OCI-LY1 (cell line): Measurements from ENCODE around the gene GSTO1.

Source experiments
- H2AFZ ChIP-seq: fragments of 200-600 bp; sonication (generic), shearing (Covaris generic); 2 replicates; pipeline ENCODE4 v1.6.0; 2014; ENCODE audit warnings: antibody characterized with exemption, mild to moderate bottlenecking, low read length
- H3F3A ChIP-seq: fragments of 200-600 bp; sonication (generic), shearing (Covaris generic); 2 replicates; pipeline ENCODE4 v1.6.0; 2014; ENCODE audit warnings: mild to moderate bottlenecking, antibody characterized with exemption, low read length, moderate library complexity; ENCODE audit not compliant: insufficient read depth
- H3K27ac ChIP-seq: fragments of 200-600 bp; sonication (generic); 2 replicates; pipeline ENCODE4 v1.5.1; 2014; ENCODE audit warnings: low read length, mixed run types, mild to moderate bottlenecking, low read depth; ENCODE audit not compliant: poor library complexity, severe bottlenecking
- H3K27me3 ChIP-seq: fragments of 200-600 bp; sonication (generic); 2 replicates; pipeline ENCODE4 v1.6.0; 2014; ENCODE audit warnings: antibody characterized with exemption, mild to moderate bottlenecking, low read length, moderate library complexity; ENCODE audit not compliant: insufficient read depth
- H3K36me3 ChIP-seq: fragments of 200-600 bp; sonication (generic); 2 replicates; pipeline ENCODE4 v1.6.1; 2014; ENCODE audit warnings: mild to moderate bottlenecking, antibody characterized with exemption, low read length, moderate library complexity, mixed read lengths; ENCODE audit not compliant: insufficient read depth
- H3K4me1 ChIP-seq: fragments of 200-600 bp; sonication (generic); 2 replicates; pipeline ENCODE4 v1.5.1; 2014; ENCODE audit warnings: mild to moderate bottlenecking, low read length, moderate library complexity; ENCODE audit not compliant: insufficient read depth, severe bottlenecking
- H3K4me2 ChIP-seq: fragments of 200-600 bp; sonication (generic), shearing (Covaris generic); 2 replicates; pipeline ENCODE4 v1.6.1; 2014; ENCODE audit warnings: low read length
- H3K4me3 ChIP-seq: fragments of 200-600 bp; sonication (generic); 2 replicates; pipeline ENCODE4 v1.5.1; 2014; ENCODE audit warnings: low read length, low read depth, mild to moderate bottlenecking, mixed read lengths; ENCODE audit not compliant: poor library complexity, severe bottlenecking
- H3K79me2 ChIP-seq: fragments of 200-600 bp; shearing (Covaris generic); 2 replicates; pipeline ENCODE4 v1.6.1; 2016; ENCODE audit warnings: mixed run types, low read length, mixed read lengths; ENCODE audit not compliant: insufficient read depth
- H3K9ac ChIP-seq: fragments of 200-600 bp; sonication (generic), shearing (Covaris generic); 2 replicates; pipeline ENCODE4 v1.6.1; 2014; ENCODE audit warnings: mild to moderate bottlenecking, low read length, mixed read lengths
- H3K9me2 ChIP-seq: fragments of 200-600 bp; sonication (generic), shearing (Covaris generic); 2 replicates; pipeline ENCODE4 v1.6.1; 2014; ENCODE audit warnings: low read depth, mild to moderate bottlenecking, low read length, mixed read lengths
- H3K9me3 ChIP-seq: fragments of 200-600 bp; shearing (Covaris generic); 2 replicates; pipeline ENCODE4 v1.6.1; 2014; ENCODE audit warnings: low read length, mixed read lengths
- H4K20me1 ChIP-seq: fragments of 200-600 bp; sonication (generic), shearing (Covaris generic); 2 replicates; pipeline ENCODE4 v1.6.0; 2016; ENCODE audit warnings: mild to moderate bottlenecking, low read length; ENCODE audit not compliant: insufficient read depth
- EZH2 ChIP-seq: fragments of 200-600 bp; sonication (generic), shearing (Covaris generic); IDR thresholded peaks from 2 replicates; pipeline ENCODE4 v1.8.0; 2017; ENCODE audit warnings: borderline replicate concordance, mixed run types, mild to moderate bottlenecking, antibody characterized with exemption, low read length, moderate library complexity, mixed read lengths
- TF ChIP-seq, protein P1 (sequence below): fragments of 200-600 bp; sonication (generic), shearing (Covaris generic); IDR thresholded peaks from 2 replicates; pipeline ENCODE4 v1.5.1; 2017; ENCODE audit warnings: mild to moderate bottlenecking, antibody characterized with exemption, low read length, moderate library complexity, mixed read lengths

The GSTO1 gene

GRCh38 chr10:104232613-104233102 is 22.0 kb upstream of the GSTO1 start:
- Histone ChIP-seq H3K27me3 (no peaks in the 10 kb centered on the region), H3K9ac (no peak overlapping the region), H4K20me1 (no peaks in the 10 kb centered on the region), H3K4me3 (no peak overlapping the region), H3K27ac (no peak overlapping the region), H3K9me3 (peaks cover 5% of the 10 kb centered on the region; the same call in 1 of the 2 replicates), H3K4me2 (no peak overlapping the region), H3K4me1 (no peaks in the 10 kb centered on the region), H2AFZ (no peak overlapping the region), H3K36me3 (no peaks in the 10 kb centered on the region), H3K9me2 (no peaks in the 10 kb centered on the region), H3K79me2 (no peaks in the 10 kb centered on the region), H3F3A (no peaks in the 10 kb centered on the region; the same call in 1 of the 2 replicates)
- TF ChIP-seq, protein P1, sequence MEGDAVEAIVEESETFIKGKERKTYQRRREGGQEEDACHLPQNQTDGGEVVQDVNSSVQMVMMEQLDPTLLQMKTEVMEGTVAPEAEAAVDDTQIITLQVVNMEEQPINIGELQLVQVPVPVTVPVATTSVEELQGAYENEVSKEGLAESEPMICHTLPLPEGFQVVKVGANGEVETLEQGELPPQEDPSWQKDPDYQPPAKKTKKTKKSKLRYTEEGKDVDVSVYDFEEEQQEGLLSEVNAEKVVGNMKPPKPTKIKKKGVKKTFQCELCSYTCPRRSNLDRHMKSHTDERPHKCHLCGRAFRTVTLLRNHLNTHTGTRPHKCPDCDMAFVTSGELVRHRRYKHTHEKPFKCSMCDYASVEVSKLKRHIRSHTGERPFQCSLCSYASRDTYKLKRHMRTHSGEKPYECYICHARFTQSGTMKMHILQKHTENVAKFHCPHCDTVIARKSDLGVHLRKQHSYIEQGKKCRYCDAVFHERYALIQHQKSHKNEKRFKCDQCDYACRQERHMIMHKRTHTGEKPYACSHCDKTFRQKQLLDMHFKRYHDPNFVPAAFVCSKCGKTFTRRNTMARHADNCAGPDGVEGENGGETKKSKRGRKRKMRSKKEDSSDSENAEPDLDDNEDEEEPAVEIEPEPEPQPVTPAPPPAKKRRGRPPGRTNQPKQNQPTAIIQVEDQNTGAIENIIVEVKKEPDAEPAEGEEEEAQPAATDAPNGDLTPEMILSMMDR = no peak
- no peak for TF ChIP-seq EZH2

DNA sequence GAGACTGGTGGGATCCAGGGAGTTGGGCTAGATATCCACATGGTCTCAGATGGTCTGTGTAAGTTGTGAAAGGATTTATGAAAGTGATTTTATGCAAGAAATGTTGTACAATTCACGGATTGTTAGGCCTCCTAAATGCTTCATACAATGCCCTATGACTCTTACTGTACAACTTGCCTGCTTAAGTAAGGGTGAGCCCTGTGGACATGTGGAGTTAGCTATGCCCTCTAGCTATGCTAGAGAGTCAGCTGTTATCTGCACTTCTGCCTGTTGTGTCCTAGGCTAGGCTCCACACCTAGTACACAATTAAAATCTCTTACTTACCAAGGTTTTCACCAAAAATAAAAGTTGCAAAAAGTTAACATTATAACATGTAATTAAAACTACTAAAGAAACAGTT is 20.9 kb upstream of the GSTO1 start:
- no peaks in the 10 kb centered on the region for H3K36me3 ChIP-seq
- H4K20me1 ChIP-seq = no peaks in the 10 kb centered on the region
- TF ChIP-seq, protein P1 = no peak
- no peak for TF ChIP-seq EZH2
- no peaks in the 10 kb centered on the region for H3K4me1 ChIP-seq
- no peaks in the 10 kb centered on the region for H3K27me3 ChIP-seq
- no peak overlapping the region for H3K4me3 ChIP-seq
- H3F3A ChIP-seq = no peaks in the 10 kb centered on the region; the same call in 1 of the 2 replicates
- H3K4me2 ChIP-seq = no peak overlapping the region
- no peak overlapping the region for H2AFZ ChIP-seq
- no peaks in the 10 kb centered on the region for H3K79me2 ChIP-seq
- no peak overlapping the region for H3K27ac ChIP-seq
- H3K9ac ChIP-seq = no peak overlapping the region
- H3K9me3 ChIP-seq = peaks cover 5% of the 10 kb centered on the region; the same call in 1 of the 2 replicates
- H3K9me2 ChIP-seq = no peaks in the 10 kb centered on the region

GRCh38 chr10:104234934-104235333 is 19.8 kb upstream of the GSTO1 start:
- H3K79me2 ChIP-seq = no peaks in the 10 kb centered on the region
- H3F3A ChIP-seq = no peaks in the 10 kb centered on the region; the same call in 1 of the 2 replicates
- H3K4me3 ChIP-seq = no peak overlapping the region
- no peaks in the 10 kb centered on the region for H3K4me1 ChIP-seq
- no peak overlapping the region for H3K9ac ChIP-seq
- TF ChIP-seq EZH2 = no peak
- TF ChIP-seq, protein P1 = no peak
- no peak overlapping the region for H3K4me2 ChIP-seq
- H3K36me3 ChIP-seq = no peaks in the 10 kb centered on the region
- H2AFZ ChIP-seq = no peak overlapping the region
- H3K27me3 ChIP-seq = no peaks in the 10 kb centered on the region
- H3K27ac ChIP-seq = no peak overlapping the region
- no peaks in the 10 kb centered on the region for H3K9me2 ChIP-seq
- no peaks in the 10 kb centered on the region for H4K20me1 ChIP-seq
- H3K9me3 ChIP-seq = peaks cover 5% of the 10 kb centered on the region; the same call in 1 of the 2 replicates
